ENCODE results near the gene MED12L. TPM values are rescaled to one million over a fixed set of nuclear protein-coding genes. Genes with fewer than 3 reads are reported as not detected.
"Not testable (repeated sequence)": the region's sequence is repeated elsewhere in the genome, so short reads cannot be mapped to it uniquely, and the experiment has no call there.

MED12L gene, protein sequence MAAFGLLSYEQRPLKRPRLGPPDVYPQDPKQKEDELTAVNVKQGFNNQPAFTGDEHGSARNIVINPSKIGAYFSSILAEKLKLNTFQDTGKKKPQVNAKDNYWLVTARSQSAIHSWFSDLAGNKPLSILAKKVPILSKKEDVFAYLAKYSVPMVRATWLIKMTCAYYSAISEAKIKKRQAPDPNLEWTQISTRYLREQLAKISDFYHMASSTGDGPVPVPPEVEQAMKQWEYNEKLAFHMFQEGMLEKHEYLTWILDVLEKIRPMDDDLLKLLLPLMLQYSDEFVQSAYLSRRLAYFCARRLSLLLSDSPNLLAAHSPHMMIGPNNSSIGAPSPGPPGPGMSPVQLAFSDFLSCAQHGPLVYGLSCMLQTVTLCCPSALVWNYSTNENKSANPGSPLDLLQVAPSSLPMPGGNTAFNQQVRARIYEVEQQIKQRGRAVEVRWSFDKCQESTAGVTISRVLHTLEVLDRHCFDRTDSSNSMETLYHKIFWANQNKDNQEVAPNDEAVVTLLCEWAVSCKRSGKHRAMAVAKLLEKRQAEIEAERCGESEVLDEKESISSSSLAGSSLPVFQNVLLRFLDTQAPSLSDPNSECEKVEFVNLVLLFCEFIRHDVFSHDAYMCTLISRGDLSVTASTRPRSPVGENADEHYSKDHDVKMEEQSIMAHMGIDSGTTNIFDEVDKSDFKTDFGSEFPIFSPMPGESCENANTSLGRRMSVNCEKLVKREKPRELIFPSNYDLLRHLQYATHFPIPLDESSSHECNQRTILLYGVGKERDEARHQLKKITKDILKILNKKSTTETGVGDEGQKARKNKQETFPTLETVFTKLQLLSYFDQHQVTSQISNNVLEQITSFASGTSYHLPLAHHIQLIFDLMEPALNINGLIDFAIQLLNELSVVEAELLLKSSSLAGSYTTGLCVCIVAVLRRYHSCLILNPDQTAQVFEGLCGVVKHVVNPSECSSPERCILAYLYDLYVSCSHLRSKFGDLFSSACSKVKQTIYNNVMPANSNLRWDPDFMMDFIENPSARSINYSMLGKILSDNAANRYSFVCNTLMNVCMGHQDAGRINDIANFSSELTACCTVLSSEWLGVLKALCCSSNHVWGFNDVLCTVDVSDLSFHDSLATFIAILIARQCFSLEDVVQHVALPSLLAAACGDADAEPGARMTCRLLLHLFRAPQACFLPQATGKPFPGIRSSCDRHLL (N-terminal part only)
- total RNA-seq (2014; rRNA removed; shearing (Covaris generic)): not detected in 2 replicates

DNA sequence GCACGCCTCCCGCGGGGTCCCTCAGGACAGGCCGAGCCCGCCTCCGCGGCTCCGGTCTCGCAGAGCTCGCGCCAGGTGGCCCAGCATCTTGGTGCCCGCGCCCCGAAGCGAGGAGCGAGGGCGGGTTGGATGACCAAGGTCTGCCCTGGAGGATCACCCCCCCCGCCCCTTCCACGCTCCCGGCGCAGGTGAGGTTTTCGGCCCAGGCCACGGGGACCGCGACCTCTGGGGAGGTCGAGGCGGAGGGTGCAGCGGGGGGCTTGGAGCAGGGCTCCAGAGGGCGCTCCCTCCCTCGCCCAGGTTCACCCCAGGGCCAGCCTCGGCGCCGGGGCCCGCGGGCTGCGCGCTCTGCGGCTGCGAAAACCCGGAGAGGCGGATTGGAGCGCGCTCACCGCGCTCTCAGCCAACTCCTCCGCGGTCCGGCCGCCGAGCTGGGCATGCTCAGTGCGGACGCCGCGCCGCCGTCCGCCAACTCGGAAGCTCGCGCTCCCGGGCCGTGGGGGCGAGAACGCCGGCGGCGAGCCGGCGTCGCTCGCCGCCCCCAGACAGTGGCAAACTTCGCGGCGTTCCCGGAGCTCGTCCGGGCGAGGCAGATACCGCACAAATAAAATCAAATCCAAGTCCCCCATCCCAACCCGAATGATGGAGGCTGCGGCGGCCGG lies at the start of gene MED12L:
MED12L (plus strand) TSS at position 438 of the 662 bp plus-strand sequence. CDS start 1,263 bp downstream, outside the sequence.
- peak; percentile 71 for DNase-seq (ENCODE audit: low spot score)
- in situ Hi-C loops (cut with HindIII; ENCODE audit: low sequenced_read_pairs): no loop called here

DNA sequence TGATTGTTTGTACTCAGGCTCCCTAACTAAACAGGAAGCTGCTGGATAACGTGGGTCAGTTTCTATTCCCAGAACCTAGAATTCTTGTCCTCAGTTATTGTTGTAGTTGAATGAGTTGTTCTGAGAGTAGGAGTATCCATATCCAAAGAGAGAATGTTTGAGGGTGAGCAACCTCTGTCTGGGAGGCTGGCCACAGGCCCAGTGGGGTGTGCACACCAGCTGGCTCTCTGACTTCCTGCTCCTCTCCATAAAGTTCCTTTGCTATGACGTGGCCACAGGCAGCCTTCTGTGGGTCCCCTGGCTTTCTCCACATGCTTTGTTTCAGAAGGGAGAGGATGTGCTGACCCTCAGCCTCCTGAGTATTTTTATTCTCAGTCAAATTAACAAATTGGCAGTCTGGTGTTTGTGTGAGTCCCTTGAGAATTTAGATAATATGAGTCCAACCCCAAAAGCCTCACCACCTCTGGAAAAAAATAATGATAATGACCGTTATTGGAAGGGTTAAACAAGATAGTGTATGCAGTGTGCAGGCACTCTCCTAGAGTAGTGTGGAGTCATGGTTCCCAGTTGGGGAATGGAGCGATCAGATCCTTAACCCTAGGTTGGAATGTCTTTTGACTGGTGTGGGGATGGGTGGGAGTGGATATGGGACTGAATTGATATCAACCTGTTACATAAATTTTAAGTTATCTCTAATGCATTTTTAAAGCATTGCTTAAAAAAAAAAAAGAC lies 47.6 kb upstream of the MED12L start:
- no peak for DNase-seq (ENCODE audit: low spot score)

DNA sequence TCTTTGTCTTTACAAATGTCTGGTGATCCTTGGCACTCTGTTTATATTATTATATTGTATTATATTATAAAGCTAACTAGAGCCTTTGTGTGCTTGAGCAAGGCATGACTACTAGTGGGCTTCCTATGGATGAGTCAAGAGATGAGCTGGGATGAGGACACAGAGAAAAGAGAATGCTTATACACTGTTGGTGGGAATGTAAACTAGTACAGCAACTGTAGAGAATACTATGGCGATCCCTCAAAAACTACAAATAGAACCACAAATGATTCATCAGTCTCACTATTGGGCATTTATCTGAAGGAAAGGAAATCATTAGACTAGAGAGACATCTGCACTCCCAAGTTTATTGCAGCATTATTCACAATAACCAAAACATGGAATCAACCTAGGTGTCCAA lies 40.8 kb upstream of the MED12L start:
- no peak for DNase-seq (ENCODE audit: low spot score)
- in situ Hi-C loops (cut with HindIII; ENCODE audit: low sequenced_read_pairs): no loop called here

More for the DNA sequence above, 47.6 kb upstream of the MED12L start:
- in situ Hi-C loops (cut with HindIII; ENCODE audit: low sequenced_read_pairs): no loop called here

DNA sequence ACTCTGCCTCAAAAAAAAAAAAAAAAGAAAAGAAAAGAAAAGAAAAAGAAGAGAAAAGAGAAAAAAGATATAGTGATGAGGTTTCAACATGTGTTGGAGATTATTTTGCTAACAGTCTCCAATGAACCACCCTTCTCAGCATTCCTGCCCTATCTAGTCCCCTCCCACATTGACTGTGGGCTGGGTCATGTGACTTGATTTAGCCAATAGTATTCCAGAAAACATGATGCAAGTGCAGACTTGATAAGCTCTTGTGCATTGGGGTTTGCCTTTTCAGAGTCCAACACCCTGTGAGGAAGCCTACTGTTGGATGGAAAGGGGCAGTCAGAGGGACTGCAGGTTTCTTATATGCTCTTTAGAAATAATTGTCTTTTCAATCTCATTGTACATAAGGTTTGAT lies 37.8 kb upstream of the MED12L start:
- in situ Hi-C loops (cut with HindIII; ENCODE audit: low sequenced_read_pairs): no loop called here
- no peak for DNase-seq (ENCODE audit: low spot score)

DNA sequence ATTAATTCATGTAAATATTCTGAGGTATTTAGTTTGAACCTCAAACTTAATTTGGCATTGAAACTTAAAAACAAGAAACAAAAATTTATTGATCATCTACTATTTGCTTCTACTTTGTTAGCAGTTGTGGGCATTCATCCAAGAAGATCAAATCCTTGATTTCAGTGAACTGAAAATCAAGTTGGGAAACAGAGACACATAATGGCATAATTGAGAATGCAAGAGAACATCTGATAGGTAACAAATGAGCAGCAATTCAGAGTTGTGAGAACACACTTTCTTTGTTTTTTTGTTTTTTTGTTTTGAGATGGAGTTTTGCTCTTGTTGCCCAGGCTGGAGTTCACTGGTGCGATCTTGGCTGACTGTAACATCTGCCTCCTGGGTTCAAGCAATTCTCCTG lies 33.9 kb upstream of the MED12L start:
- in situ Hi-C loops (cut with HindIII; ENCODE audit: low sequenced_read_pairs): no loop called here
- DNase-seq (ENCODE audit: low spot score): no peak

DNA sequence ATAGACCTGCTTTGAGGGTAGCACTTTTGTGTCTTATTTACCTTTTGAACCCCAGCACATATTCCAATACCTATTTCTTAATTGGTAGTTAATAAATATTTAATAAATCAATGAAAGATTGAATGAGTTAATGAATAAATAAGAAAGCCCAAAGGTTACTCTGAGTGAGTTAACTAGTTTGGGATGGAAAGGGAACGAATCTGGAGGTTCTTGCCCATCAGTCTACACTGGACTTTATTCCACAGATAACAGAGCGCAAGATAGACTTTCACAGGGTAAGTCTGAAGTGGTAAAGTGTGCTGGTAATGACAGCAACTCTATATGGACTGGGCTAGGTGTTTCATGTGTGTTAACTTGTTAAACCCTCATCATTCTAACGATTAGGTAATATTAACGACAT lies 33.1 kb upstream of the MED12L start:
- in situ Hi-C loops (cut with HindIII; ENCODE audit: low sequenced_read_pairs): no loop called here
- DNase-seq (ENCODE audit: low spot score): no peak

DNA sequence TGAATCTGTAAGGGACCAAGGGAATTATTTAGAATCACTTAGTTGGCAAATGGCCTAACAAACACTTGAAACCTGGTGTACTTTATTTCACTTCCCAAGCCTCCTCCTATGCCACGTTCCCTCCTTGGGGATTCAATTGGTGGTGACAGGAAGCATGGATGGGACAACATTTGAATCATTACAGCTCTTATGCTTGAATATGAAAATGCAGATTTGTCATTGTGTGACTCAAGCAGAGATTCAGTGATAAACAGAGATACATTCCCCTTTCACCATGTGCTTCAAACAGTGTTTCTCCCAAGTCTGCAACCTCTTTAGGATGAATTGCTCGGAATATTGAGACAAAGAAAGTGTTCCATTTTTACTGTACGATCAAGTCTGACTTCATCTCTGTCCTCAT lies 32.7 kb upstream of the MED12L start:
- in situ Hi-C loops (cut with HindIII; ENCODE audit: low sequenced_read_pairs): no loop called here
- no peak for DNase-seq (ENCODE audit: low spot score)

DNA sequence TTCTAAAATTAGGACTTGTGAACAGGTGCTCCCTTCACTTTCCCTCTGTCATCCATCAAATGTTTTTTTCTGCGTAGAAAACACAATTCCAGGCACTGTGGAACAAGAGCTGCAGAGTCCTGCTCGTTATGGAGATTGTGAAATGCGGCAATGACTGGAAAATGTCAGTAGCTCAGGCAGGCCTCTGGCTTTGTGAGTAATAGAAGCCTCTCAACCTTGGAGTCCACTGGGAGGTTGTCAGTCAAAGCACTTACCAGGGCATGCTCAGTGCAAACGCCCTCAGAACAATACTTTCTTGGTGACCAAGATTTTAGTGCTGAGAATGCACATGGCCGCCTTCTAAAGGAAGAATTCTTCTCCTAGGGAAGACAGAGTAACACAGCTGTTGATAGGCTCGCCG lies 26.7 kb upstream of the MED12L start:
- no peak for DNase-seq (ENCODE audit: low spot score)
- in situ Hi-C loops (cut with HindIII; ENCODE audit: low sequenced_read_pairs): no loop called here

DNA sequence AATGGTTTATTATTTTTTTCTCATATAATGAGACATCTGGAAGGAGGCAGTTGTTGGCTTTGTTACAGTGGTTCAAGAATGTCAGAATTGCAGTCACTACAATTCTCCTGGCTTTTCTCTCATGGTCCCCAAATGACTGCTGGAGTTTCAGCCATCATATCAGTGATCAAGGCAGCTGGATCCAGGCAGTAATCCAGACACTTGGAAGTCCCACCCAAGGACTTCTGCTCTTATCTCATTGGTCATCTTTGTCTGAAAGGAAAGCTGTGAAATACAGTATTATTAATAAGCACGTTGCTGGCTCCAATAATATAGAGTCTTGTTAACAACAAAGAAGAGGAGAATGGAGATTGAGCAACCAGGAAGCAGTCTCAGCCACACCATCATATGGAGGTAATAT lies 22.9 kb upstream of the MED12L start:
- in situ Hi-C loops (cut with HindIII; ENCODE audit: low sequenced_read_pairs): no loop called here

DNA sequence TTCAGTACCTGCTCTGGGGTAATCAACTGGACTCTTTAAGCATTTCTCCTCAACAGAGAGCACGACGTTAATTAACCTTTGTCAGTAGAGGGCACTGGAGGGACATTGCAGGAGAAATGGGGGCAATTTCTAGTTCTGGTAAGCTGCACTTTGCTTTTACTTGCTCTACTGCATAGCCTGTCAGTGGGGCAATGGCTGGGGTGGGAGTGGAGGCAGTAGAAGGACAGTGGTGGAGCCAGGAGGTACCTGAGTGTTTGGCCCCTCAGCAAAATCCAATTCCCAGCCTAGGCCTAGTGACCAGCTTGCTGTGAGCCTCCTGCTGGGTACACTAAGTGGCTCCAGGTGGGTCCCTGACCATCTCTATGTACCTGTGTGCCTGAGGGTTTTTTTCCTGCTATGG lies 18.3 kb upstream of the MED12L start:
- no peak for DNase-seq (ENCODE audit: low spot score)
- in situ Hi-C loops (cut with HindIII; ENCODE audit: low sequenced_read_pairs): no loop called here

More for the DNA sequence above, 22.9 kb upstream of the MED12L start:
- no peak for DNase-seq (ENCODE audit: low spot score)

DNA sequence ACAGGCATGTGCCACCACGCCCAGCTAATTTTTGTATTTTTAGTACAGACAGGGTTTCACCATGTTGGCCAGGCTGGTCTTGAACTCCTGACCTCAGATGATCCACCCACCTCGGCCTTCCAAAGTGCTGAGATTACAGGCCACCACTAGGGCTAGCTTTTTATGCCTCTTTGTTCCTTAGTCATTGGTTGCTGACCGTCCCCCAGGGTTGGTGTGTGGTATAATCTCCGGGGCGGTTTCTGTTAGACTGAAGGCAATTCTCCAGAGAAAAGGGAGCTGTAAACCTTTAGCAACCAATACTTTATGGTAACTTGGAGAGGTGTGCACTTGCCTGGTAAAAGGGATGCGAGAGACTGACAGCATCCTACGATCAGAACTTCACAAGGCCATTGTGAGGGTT lies 12.6 kb upstream of the MED12L start:
- DNase-seq (ENCODE audit: low spot score); in situ Hi-C loops (cut with HindIII; ENCODE audit: low sequenced_read_pairs): not testable (repeated sequence)

DNA sequence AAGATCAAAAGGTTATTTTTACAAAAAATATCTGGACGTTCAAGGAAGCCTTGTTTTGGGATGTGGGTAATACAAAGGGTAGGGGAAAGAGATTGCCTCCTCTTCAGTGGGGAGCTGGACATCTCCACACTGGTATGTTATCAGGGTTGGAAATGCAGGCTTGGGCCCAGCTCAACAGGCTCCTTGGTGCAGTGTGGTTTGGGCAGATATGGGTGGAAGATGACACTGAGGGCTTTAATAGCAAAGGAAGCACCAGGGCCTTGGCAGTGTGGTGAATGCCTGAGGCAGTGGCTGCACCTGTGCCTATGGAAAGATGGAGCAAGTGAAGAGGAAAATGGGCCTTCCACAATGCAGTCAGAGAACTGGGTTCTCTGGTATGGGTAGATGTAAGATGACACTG lies 11.2 kb upstream of the MED12L start:
- in situ Hi-C loops (cut with HindIII; ENCODE audit: low sequenced_read_pairs): no loop called here
- no peak for DNase-seq (ENCODE audit: low spot score)

DNA sequence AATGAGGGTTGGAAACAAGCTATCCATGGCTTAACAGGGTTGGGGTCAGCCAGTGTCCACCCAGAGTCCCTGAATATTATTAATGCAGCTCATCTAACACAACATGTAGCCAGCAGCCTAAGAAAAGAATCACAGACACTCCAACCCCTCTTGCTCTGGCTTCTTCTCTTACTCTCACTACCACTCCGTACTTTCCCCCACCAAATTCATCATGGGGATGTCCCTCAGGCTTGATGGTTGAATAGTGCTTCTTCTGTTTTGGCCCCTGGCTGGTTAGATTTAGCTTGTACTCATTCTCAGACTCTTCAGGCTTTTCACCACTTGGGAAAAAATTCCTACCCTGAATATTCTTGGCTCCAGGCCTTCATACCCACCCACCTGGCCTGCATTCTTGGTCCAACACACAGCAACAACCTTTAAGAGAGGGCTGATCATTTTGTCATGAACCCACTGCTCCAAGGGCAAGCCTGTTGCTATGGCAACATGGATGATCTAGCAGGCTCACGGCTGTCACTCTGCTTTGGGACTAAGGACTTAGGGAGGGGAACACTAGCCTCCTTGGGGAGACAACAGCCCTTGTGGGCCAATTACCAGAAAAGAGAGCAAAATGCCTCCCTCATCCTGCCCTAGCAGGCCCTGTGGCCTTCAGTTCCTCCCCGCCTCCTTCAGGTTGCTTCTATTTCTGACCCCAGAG lies 9.4 kb upstream of the MED12L start:
- in situ Hi-C loops (cut with HindIII; ENCODE audit: low sequenced_read_pairs): no loop called here
- DNase-seq (ENCODE audit: low spot score): no peak

DNA sequence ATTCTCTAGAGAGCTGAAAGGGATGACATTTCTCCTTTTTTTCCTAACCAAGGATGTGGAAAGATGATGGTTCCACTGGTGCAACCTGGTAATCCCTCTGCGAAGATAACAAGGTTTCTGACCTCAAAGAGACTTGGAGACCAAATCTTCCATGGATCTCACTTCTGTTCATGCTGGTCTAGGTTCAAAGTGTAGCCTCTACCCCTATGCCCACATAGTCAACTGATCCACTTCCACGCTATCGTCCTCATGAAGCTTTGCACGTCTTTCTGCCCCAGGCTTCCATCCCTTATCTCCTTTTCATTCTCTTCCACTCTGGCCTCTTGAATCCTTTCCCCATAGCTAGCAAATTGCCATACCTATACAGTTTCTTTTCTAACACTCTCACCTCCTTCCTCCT lies 8.8 kb upstream of the MED12L start:
- DNase-seq (ENCODE audit: low spot score): no peak
- in situ Hi-C loops (cut with HindIII; ENCODE audit: low sequenced_read_pairs): no loop called here

DNA sequence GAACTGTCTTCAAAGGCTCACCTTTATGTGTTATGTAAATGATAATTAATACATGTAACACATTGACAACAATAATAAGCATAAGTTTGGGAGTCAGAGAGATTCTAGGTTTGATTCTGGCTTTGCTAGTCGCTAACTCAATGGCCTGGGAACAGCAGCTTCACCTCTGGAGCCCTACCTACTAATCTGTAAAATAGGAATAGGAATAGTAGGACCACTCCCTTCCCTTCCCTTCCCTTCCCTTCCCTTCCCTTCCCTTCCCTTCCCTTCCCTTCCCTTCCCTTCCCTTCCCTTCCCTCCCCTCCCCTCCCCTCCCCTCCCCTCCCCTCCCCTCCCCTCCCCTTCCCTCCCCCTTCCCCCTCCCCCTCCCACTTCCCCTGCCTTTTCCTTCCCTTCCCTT lies 4.4 kb upstream of the MED12L start:
- in situ Hi-C loops (cut with HindIII; ENCODE audit: low sequenced_read_pairs); DNase-seq (ENCODE audit: low spot score): not testable (repeated sequence)

DNA sequence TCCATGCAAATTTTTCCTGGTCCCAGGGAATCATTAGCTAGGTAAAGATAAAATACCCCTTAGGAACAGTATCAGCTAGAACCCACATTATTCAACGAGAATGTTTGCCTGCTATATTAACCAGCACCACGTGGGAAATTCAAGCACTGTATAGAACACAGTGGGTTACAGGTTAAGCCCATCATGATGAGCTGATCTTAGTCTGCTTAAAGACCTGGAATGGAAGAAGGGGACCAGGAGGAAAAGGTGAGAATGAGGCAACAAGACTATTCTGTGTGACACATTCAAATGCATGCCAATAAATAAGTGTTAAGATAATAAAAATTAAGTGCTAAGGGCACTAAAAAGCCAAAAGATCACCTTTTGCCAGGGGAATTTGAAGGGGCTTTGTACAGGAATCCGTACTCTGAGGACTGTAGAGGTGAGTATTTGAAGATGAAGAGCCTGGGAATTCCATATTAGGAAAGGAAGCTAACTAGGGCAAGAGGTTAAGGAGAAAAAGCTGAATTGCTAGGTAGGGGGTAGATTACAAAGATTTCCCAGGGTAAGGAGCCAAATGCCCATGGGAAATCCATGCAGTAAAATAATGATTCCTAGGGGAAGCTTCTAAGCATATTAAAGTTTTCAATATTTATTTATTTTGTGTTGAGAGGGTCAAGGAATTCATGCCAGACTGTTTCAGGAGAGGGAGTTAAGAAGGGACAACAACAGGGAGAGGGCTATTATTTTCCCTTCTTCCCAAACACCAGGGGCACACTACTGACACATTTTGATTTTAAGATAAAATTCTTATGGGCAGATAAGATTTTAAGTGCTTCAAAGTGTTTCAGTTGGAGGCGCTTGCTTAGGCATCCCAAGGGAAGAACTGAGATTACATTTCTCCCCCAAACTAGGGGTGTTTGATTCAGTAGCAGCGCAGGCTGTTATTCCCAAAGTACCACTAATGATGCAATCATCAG lies 2.3 kb upstream of the MED12L start:
- DNase-seq (ENCODE audit: low spot score): no peak
- in situ Hi-C loops (cut with HindIII; ENCODE audit: low sequenced_read_pairs): no loop called here

DNA sequence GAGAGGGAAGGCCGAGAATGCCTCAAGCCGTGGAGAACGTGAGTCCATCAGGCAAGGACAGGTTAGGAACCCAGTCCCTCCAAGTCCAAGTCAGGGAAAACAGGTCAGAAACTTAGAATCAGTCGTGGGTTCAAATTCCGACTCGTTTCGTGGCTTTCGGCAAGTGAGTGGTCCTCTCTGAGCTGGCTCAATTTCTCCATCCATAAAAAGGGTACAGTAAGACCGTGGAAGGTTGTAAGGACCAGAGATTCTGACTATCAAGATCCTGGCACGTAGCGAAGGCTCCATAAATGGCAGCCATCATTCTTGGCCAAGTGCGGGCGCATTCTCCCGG lies 604 bp upstream of the MED12L start:
- DNase-seq (ENCODE audit: low spot score): no peak

More for the DNA sequence above, 604 bp upstream of the MED12L start:
- in situ Hi-C loops (cut with HindIII; ENCODE audit: low sequenced_read_pairs): no loop called here
